HG03064 (cell line): ENCODE data around the gene VWDE.
"Not testable (repeated sequence)": the region's sequence is repeated elsewhere in the genome, so short reads cannot be mapped to it uniquely, and the experiment has no call there.

Source experiments
- ATAC-seq: cut with Tn5 transposase; IDR thresholded peaks from one replicate; pipeline ENCODE4 v1.9.1; 2021; ENCODE audit warnings: low read depth; ENCODE audit not compliant: unreplicated experiment

The VWDE gene

DNA sequence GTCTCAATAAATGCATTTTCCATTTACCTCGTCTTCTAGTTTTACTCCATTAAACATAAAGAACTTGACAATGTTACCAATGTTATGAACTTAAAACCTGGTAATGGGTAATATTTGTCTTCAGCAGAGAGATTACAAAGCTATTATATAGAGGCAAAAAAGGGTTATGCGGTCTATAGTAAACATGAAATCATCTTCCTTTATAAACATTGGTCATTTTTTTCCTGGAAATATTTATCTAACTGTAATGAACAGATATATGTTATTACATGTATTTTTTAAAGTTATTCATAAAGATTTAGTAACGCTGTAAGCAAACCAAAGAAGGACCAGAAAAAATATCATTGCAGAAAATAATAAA is 1.3 kb downstream of the VWDE start:
- no peak for ATAC-seq

GRCh38 chr7:12401538-12402364 is 1.9 kb downstream of the VWDE start:
- ATAC-seq = no peak

GRCh38 chr7:12398186-12398585 is 5.5 kb downstream of the VWDE start:
- no peak for ATAC-seq

DNA sequence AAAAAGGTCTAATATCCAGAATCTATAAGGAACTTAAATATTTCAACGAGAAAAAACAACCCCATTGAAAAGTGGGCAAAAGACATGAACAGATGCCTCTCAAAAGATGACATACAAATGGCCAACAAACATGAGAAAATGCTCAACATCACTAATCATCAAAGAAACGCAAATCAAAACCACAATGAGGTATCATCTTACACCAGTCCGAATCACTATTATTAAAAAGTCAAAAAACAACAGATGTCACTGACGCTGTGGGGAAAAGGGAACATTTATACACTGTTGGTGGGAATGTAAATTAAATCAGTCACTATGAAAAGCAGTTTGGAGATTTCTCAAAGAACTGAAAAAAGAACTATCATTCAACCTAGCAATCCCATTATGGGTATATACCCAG is 6.0 kb downstream of the VWDE start:
- no peak for ATAC-seq

- ATAC-seq = not testable (repeated sequence)
Observed at GRCh38 chr7:12396670-12397069, 7.0 kb downstream of the VWDE start.

- no peak for ATAC-seq
Observed at GRCh38 chr7:12391922-12392615, 11.6 kb downstream of the VWDE start.

- peak; percentile 95 for ATAC-seq
Observed at GRCh38 chr7:12389089-12389700, 14.5 kb downstream of the VWDE start.

DNA sequence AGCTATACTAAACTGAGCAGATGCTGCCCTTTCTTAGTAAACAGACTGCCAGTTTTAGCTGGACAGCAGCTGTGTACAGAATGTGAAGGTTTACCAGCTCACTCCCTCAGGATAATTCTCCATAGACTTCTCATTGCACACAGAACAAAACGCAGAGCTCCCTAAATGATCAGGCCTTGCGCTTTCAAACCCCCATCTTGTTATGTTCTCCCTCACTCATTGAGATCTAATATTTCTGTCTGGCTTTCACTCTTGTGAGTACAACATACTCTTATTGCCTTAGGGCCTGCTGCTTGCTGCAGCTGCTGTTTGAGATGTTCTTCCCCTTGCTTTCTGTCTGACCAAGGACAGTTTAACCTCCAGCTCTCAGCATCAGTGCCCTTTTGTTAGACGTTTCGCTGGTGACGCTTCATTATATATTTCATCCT is 17.3 kb downstream of the VWDE start:
- no peak for ATAC-seq

DNA sequence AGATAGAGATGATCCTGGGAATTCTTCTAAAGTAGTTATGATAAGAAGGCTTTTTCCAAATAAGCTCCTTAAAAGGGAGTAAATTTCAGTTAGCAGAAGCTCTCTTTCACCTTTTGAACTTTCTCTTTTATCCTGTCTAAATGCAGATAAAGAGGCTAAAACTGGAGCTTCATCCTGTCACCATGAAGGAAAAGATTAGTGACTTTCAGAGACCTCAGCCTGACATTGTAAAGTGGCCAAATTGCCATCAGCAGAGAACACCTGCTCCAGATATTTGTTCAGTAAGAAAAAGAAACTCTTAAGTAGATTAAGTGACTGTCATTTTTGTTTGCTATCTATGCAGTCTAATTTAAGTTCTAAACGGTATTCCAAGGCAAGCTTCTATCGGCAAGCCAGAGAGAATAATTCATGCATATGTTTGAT is 18.3 kb downstream of the VWDE start:
- no peak for ATAC-seq

- no peak for ATAC-seq
Observed at GRCh38 chr7:12383377-12383776, 20.3 kb downstream of the VWDE start.

DNA sequence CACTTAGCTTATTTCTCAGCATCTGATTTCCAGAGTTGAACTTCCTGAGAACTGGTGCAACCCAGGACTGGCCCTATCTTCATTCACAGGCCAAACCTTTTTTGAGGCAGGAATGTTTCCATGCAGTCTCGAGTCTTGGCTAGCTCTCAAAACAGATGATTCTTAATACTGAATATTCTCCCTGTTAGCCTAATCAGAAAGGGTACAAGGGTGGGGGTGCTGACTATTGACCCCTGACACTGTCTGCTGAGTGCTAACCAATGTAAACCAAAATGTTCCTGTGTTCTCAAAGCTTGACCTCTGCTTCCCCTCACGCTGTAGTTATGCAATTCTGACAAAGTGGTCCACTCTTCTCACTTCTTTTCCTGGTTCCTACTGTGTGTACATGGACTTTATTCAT is 25.3 kb downstream of the VWDE start:
- no peak for ATAC-seq

GRCh38 chr7:12377406-12377805 is 26.3 kb downstream of the VWDE start:
- ATAC-seq = no peak

- no peak for ATAC-seq
Observed at GRCh38 chr7:12373580-12374263, 29.9 kb downstream of the VWDE start.

DNA sequence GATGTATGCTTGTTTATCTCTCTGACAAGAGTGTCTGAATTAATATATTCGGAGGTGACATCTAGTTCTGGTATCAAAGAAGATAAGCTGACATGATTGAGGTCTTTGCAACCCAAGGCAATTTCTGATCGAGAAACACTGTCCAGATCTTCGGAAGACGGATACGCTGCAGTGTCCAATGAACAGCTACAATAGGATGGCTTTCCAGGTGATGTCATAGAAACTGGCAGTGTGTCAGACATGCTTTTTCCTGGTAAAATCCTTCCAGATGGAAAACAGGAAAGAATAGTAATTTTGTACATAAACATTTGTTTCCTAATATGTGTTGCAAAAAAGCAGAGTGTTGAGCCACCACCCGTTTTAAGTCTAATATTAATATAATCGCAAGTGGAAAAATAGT is 33.4 kb downstream of the VWDE start:
- ATAC-seq = no peak

GRCh38 chr7:12369756-12370155 is 33.9 kb downstream of the VWDE start:
- ATAC-seq = no peak

DNA sequence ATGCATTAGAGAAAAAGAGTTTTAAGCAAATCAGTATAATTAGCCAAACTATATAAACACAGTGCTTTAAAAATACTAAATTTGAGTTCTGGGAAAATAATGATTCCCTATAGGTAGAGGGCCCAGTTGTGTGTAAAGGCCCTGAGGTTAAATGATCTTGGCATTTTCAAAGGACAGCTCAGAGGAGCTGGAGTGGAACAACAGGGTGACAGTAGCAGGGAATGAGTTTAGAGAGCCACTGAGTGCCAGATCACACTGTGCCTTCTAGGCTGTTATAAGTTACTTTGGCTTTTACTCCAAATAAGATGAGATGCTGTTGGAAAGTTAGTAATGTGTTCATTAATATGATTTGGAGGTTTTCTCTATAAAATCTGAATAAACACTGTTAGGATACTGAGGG is 34.6 kb downstream of the VWDE start:
- no peak for ATAC-seq

- ATAC-seq = no peak
Observed at GRCh38 chr7:12360948-12361347, 42.7 kb downstream of the VWDE start.

DNA sequence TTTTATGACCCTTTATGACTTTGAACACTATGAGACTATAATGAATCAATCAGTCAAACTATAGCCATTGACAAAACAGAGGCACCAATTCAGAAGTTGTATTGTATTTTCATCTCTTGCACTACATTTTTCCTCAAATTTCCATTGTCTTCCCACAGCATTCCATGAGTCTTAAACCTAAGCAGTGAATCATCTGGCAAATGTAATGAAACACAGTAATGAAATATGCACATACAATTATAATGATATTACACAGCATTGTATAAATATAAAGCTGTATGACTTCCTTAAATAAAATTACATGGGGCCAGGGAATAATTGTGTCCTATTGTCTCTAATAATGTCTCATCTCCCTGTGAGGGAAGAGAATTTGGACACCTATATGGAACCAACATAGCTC is 45.0 kb downstream of the VWDE start:
- ATAC-seq = no peak

DNA sequence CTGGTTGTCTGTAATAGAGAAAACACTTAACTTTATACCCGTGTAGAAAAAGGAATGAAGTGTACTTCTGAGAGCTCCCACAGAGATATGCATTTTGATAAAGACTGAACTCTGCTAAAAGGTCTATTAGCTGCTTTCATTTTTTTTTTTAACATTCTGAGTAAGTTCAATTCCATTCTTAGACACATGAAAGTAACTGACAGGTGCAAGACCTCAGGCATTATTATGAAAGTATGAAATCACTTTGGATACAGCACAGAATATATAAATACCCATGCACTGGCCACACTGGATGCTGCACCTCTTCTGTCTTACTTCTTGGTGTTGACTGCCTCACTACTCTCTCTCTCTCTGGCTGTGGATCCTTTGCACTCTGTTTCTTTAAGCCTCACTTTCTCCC is 46.2 kb downstream of the VWDE start:
- ATAC-seq = no peak

- ATAC-seq = no peak
Observed at GRCh38 chr7:12351843-12352242, 51.8 kb downstream of the VWDE start.

GRCh38 chr7:12350971-12351370 is 52.7 kb downstream of the VWDE start:
- ATAC-seq = no peak
